ENCODE measurements around the gene REX1BD.

REX1BD gene

DNA sequence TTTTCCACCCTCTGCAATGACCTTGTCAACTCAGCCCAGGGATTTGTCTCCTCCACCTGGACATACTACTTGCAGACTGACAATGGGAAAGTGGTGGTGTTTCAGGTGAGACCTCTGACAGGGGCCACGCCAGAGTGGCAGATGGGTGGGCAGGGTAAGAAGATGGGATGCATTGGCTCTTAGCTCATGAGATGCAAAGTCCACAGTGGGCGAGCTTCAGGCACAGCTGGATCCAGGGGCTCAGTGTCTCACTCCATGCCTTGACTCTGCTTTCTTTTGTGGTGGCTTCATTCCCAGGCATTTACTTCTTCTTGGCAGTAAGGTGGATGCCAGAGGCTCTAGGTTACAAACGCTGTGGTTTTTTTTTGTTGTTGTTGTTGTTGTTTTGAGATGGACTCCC, 27.4 kb downstream of the REX1BD start:
- DNase-seq = no peak

DNA sequence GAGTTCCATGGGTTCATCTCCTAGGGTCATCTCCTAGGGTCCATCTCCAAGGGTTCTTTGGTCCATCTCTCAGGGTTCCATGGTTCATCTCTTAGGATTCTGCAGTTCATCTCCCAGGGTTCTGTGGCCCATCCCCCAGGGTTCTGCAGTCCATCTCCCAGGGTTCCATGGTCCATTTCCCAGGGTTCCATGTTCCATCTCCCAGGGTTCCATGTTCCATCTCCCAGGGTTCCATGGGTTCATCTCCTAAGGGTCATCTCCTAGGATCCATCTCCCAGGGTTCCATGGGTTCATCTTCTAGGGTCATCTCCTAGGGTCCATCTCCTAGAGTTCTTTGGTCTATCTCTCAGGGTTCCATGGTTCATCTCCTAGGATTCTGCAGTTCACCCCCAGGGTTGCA, 29.0 kb downstream of the REX1BD start:
- no peak for DNase-seq

DNA sequence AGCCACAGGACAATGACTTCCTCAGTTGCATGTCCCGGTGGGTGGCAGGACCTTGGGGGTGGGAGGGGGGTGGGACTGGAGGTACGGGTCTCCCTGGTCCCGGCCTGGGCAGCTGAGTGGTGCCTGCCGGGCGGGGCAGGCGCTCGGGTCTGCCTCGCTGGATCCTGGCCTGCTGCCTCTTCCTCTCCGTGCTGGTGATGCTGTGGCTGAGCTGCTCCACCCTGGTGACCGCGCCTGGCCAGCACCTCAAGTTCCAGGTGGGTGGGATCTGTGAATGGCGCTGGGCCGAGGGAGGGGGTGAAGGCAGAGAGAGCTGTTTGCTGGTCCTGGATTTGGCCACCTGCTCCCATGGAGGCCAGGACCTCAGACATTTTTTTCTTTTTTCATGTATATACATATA, 29.6 kb downstream of the REX1BD start:
- no peak for DNase-seq

DNA sequence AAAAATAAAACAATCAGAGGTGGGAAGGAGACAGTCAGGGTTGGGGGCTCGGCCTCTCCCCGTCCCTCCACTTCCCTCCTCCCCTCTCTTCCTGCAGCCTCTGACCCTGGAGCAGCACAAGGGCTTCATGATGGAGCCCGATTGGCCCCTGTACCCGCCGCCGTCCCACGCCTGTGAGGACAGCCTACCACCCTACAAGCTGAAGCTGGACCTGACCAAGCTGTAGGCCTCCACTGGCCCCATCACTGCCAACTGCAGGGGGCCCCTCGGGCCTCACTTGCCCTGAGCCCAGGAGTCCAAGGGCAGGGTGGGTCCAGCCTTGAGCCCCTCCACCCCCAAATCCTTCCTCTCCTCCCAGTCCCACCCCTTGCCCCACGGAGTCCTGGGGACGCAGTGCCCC, 31.7 kb downstream of the REX1BD start:
- DNase-seq = no peak

DNA sequence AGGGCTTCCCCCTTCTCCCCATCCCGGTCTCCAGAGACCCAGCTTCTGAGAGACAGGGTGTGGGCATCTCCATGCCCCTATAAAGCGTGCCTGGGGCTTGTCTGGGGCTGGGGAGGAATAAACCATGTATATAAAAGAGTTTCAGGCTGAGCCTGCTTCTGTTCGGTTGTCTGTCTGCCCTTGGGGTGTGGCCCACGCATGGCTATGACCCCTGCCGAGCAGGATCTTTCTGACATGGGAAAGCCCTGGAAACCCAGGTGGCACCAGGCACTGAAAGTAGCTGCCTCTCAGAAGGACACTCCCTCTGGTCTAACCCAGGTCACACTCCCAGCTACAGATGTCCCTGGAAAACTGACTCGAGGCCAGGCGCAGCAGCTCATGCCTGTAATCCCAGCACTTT, 32.3 kb downstream of the REX1BD start:
- DNase-seq = no peak

DNA sequence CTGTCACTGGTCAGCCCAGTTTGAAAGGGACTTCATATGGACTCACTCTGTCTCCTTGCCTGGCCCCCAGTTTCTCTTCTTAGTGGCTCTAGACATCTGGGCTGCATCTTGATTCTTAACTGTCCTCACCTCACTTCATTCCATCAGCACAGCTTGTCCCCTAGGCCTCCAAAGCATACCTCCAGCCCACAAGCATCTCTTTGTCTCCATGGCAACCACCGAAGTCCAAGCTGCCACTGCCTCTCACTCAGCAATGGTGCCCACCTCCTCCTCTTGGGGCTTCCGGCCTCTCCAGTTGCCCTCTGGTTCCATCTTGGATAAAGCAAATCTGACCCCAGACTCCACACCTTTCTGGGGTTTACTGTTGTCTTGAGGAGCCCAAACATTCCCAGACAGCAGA, 38.3 kb downstream of the REX1BD start:
- no peak for DNase-seq

DNA sequence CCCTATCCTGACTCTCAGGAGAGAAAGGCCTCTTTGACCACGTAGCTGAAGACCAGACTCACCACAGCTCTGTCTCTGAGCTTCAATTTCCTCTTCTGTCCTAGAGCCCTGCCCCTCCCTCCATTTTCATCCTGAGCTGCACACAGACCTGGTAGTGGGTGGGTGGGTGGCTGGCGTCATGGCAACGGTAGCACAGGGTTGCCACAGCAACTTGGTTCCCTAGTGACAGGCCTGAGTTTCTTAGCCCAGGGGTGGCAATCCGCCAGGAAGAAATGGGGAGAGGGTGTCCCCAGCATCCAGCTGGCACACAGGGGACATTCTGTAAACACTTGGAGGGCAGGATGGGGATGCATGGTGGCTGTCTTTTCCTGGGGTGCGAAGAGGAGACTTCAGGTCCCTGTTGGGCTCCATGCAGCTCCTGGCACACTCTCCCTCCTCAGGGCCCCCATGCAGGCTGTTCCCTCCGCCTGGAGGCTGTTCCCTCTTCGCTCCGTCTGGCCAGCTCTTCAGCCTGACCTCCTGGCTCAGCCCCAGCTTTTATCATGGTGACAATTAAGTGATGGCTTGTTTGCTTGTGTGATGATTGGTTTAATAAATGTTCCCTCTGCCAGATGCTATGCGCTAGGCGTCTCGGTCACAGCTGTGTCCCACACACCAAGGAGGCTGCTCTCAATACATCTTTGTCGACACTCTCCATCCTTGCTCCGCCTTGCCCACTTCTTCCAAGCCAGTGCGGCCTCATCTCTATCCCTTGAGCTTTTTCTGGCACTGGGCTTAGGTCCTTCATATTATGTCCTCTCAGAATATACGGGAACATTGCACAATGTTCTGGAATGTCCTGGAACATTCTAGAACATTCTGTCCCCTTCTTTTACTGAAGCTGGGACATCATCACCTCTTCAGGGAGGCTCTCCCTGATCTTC, 40.8 kb downstream of the REX1BD start:
- peak in 1 of 2 donors; percentile 36 for DNase-seq

DNA sequence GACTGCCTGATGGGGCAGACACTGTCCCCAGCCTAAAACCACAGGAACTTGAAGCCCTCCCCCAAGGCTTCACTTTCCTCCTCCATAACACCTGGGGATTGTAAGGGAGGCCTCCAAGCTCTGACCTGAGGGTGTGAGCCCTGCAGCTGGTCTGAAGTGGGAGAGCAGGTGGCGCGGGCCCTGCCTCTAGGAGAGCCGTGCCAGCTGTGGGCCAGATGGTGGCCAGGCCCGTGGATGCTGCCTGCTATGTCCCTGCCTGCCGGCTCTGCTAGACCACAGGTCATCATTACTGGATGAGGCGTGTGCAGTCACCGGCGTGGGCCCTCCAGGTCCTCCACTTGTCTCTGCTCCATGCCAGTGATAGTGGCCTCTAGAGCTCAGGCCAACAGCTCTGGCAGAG, 44.7 kb downstream of the REX1BD start:
- DNase-seq = no peak

DNA sequence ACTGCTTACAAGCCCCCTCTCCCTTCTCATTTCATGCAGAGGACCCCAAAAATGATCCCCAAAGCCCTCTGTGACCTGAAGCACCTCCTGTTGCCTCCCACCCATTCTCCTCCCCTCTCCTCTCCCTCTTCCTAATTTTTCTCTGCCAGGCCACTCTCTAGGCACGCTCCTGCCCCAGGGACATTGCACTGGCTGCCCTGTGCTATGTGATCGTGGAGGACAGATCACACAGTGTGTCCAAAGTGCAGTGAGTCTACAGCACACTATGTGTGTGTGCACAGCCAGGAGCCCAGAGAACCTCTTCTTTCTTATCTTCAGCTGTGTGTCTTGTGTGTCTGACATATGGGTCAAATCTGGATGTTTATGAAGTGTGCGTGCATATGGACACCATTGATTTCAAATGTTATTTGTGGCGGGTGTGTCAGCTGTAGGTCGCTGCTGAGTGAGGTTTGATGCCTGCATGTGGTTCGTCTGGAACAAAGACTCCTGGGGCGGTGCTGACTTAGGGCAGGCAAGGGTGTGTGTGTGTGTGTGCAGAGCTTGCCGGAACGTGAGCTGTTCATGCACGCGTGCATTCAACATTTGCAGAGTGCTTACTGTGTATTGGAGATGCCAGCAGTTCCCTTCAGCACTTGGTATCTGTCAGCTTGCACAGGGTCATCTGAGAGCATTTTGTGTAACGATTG, 46.2 kb downstream of the REX1BD start:
- DNase-seq = no peak

DNA sequence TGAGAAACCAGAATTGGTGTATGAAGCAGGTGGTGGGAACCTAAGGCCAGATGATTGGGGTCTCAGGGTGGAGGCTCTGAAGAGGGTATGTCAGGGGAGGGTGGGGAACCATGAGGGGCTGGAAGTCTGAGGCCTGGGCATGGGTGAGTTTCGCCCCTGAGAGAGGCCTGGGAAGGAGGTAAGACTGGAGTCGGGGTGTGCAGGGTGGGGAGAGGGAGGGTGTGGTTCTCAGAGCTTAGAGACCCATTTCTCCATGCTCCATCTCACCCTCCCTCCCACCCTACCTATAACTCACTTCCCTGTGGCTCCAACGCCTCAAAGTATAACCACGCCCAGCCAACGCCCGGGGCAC, 47.2 kb downstream of the REX1BD start:
- no peak for DNase-seq

DNA sequence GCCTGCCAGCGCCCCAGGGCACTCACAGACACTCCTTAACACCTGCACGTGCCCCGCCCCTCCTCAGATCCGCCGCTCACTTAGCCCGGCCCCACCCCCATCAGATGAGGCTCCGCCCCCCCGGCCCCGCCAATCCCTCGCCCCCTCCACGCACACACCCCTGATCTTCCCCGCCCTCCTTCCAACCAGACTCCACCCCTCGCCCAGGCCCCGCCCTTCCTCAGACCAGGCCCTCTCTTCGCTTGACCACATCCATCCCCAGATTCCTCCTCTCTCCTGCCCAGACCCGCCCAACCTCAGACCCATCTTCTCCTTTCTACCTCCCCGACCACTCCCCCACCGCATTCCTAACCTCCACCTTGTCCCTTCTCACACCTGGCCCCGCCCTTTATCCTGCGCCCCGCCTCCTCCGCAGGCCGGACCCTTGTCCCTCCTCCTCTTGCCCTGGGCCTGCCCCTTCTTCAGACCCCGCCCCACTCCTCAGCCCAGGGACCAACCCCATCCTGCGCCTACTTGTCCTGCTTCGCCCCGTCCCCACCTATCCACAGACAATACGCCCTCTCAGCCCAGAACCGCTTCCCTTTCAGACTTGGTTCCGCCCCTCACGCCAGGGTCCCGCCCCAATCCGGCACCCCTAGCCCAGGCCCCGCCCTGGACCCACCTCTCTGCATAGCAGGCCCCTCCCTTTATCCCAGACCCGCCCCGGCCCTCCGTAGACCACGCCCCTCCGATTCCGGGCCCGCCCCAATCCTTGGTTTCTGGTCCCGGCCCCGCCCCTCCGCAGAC, 47.8 kb downstream of the REX1BD start:
- DNase-seq = peak; percentile 98 to 99

DNA sequence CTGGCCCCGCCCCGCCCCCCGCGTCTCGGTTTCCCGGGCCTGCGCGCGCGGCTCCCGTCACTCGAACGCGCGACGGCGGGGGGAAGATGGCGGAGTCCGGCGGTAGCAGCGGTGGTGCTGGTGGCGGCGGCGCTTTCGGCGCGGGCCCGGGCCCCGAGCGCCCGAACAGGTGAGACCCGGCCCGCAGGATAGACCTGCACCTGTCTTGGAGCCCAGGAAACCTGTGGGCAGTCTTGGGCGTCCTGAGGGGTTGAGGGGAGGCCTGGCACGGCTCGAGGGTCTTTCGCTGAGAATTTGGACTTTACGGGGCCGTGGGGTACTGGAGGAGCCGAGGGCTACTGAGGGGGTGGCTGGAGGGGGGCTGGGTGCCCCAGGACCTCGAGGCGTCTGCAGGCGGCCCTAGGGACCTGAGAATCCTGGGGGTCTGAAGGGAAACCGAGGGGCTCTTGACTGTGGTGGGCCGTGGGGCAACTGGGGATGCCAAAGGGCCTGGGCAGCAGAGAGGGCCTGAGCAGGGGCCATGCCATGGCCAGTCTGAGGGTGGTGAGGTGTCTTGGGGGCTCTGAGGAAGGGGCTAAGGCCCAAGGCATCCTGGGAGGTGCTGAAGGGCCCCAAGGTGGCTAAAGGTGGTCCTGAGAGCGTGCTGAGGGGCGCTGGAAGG, 48.5 kb downstream of the REX1BD start, which contains the start of gene KLHL26:
Gene KLHL26, plus strand, starts transcription at position 60 of the 661 bp plus-strand sequence. Its CDS starts 27 bp downstream, at position 87.
- DNase-seq = no peak

DNA sequence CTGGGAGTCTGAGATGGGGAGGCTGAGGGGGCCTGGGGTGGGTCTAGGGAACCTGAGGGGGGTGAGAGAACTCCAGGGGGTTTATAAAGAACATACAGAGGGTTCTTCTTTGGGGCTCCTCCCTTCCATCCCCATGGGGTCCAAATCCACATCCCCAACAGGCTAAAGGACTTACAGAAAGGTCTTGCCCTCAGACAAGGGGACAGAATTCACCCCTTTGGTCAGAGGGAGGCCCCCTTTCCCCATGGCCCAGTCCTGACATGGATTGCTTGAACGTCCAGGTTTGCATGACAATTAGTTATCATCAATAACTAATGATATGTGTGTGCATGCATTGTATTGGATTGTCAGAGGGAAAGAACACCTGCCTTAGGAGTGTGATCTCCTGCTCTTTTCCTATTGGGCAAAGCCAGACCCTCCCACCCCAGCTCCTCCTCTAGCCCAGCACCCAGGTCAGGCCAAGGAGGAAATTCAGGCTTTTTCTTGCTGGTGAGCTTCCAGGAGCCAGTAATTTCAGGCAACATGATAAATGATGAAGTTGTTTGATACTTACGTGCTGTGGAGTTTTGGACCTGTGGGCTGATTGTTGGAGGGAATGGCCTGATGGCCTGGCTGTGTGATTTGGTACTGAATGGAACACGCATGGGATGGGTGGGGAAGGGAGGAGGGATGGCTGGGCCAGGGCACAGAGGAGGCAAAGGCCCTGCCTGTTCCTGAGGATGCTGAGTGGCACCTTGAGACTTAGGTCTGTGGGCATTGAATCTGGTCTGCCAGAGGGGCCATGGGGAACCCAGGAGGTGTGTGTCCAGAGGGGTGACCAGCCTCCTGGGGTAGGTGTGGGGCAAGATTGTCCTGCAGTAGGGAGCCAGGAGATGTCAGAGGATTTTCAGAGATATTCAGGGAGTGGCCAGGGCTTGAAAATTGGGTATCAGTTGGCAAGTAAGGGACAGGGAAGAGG, 49.4 kb downstream of the REX1BD start:
- DNase-seq = no peak

DNA sequence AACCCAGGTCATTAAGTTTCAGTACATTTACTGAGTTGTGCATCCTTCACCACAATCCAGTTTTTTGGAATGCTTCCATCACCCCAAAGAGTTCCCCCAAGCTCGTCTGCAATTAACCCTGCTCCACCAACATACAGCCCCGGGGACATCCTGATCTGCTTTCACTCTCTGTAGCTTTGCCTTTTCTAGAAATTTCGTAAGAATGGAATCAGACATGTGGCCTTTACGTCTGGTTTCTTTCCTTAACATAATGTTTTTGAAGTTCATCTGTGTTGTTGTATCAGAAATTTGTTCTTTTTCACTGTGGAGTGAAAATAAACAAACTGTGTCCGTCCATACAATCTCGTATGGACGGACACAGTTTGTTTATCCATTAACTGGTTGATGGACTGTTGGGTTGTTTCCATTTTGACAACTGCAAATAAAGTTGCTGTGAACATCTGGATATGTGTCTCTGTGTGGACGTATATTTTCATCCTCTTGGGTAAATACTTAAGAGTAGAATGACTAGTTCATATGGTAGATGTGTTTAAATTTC, 51.2 kb downstream of the REX1BD start:
- DNase-seq = no peak
